GM18858 (cell line): ENCODE results near the gene SLC19A3.
A peak's percentile ranks its signal among the peaks of the same experiment; 100 is the strongest.
"Not testable (repeated sequence)": the region's sequence is repeated elsewhere in the genome, so short reads cannot be mapped to it uniquely, and the experiment has no call there.

Experiments
- ATAC-seq: cut with Tn5 transposase; IDR thresholded peaks from one replicate; pipeline ENCODE4 v1.9.1; 2021; ENCODE audit not compliant: unreplicated experiment

SLC19A3 gene

DNA sequence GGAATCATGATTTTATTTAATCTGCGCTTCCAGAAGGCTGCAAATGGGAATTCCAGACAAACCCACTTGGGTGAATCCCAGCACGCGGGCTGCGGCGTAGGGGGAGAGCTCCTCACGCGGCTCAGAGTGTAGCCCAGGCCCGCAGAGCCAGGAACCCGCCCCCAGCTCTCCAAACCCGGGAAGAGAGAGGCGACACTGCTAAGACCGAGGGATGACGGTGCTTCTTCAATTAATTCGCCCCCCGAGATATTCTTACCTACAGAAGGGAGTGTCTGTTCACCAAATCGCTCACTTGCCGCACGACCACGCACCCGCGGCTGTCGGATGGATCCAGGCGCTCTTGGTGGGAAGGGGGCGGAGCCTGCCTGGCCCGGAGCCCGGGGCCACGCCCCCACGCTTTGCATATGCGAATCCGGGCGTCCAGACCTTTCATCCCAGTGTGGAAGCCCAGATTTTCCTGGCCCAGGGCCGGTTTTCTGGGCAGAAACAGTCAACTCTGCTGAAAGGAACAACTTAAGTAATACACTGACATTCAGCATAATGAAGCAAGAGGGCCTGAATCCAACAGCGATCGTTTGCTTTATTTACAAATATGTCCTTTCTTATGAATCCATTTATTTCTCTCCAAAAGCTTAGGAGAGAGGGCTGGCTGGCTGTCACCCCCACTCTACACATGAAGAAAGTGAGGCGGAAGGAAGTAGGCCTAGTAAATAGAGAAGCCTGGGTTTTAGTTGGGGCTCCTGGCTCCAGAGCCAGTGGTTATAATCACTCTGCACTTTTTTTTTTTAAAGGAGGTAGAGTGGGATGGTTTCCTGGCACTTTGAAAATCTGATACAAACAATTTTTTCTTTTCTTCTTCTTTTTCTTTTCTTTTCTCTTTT is at the start of gene SLC19A3:
Gene SLC19A3, minus strand, starts transcription at position 342 of the 881 bp plus-strand sequence. CDS start 15,710 bp downstream, outside the sequence.
- ATAC-seq, result no peak

- peak; percentile 99 for ATAC-seq
Observed at GRCh38 chr2:227766373-227766883, 48.6 kb upstream of the SLC19A3 start.

- ATAC-seq, result no peak
Observed at GRCh38 chr2:227765788-227766372, 48.1 kb upstream of the SLC19A3 start.

DNA sequence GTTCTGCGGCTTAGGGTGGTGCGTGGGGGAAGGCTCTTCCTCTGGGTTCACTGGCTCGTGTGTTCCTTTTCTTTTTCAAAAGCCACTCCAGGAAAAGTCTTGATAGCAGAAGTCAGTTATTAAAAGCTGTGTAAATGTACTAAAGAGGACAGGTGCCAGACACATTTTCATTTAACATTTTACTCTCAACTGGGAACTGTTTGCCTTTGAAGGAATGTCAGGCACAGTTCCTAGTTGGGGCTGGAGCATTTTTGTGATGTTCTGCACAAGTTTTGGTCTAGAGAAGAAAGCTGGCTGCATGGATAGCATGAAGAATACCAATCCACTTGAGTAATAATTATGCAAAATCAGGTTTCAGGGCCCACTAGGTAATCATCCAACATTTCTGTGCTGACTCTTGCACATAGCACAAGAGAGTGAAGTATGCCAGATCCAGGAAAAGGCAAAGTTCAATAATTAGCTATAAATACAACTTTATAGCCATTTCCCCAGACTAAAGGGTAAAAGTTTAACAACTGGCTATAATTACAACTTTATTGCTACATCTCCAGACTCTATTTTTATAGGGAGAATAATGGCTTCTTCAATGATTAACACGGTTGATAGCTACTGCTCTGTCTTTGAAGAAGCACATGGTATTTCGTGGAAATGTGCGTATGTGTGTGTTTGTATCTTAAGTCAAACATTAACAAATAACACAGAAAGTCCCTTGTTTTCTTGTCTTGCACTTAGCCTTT is 44.1 kb upstream of the SLC19A3 start:
- ATAC-seq, result no peak

DNA sequence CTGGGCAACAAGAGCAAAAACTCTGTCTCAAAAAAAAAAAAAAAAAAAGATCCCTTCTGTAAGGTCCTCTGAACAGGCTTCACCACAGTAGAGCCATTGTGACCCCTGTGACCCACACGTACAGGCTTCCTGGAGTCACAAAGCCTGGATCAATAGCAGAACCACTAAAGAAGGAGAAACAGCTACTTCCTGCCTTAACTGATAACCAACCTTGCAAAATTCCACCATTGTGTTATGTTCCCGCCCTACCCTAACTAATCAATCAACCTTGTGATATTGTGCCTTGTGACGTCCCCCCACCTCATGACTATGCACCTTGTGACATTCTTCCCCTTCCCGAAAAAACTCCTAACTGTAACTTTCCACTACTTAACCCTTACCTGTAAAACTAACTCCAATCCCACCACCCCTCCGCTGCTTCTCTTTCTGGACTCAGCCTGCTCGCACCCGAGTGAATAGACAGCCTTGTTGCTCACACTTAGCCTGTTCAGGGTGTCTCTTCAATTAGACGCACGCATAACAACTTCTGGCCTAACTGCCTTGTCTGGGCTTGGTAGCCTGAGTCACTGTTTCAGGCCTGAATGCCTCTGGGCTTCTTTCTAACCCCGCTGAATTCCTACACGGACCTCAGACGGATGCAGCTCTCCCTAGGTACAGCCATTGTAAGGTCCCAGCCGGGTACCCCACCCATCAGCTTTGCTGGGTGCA is 41.7 kb upstream of the SLC19A3 start:
- ATAC-seq, result no peak

- ATAC-seq, result not testable (repeated sequence)
Observed at GRCh38 chr2:227756261-227756660, 38.4 kb upstream of the SLC19A3 start.

DNA sequence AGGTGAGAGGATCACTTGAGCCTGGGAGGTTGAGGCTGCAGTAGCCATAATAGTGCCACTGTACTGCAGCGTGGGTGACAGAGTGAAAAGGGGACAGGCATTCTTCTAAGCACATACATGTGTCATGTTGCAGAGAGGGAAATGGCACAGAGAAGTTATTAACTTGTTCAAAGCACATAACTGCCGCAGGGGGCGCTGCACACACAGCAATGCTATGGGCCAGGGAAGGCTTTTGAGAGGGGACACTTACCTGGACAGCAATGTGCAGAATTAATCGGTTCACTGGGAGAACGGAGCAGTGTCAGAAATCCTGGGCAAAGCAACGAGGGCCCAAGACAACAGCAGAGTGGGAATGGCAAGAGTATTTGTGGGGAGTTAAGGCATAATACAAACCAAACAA is 30.3 kb upstream of the SLC19A3 start:
- ATAC-seq, result no peak

GRCh38 chr2:227745594-227745993 is 27.8 kb upstream of the SLC19A3 start, which contains the start of gene SCYGR8:
Gene SCYGR8 (plus strand): TSS chr2:227745894. CDS start chr2:227745894, 0 bp downstream.
- no peak for ATAC-seq

DNA sequence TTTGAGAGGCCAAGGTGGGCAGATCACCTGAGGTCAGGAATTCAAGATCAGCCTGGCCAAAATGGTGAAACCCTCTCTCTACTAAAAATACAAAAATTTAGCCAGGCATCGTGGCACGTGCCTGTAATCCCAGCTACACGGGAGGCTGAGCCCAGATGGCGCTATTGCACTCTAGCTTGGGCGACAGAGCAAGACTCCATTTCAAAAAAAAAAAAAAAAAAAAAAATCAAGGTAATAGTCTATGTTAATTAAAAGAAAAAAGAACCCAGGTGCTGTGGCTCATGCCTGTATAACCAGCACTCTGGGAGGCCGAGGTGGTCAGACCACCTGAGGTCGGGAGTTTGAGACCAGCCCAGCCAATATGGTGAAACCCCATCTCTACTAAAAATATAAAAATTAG is 22.9 kb upstream of the SLC19A3 start:
- not testable (repeated sequence) for ATAC-seq

DNA sequence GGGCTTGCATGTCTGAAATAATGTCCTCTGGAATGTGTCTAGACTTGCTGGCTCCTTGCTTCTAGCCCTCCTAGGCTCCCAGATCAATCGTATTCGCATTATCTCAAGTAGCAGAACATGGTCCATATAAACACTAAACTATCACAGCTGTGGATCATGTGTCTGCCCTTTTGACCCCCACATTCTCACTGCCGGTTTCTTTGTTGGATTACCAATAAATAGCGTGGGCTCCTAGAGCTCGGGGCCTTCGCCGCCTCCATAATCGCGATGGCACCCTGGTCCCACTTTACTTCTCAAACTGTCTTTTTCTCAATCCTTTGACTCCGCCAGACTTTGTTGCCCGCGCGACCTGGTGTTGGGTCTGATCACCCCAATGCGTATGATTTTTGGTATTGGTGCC is 21.5 kb upstream of the SLC19A3 start:
- ATAC-seq, result no peak

DNA sequence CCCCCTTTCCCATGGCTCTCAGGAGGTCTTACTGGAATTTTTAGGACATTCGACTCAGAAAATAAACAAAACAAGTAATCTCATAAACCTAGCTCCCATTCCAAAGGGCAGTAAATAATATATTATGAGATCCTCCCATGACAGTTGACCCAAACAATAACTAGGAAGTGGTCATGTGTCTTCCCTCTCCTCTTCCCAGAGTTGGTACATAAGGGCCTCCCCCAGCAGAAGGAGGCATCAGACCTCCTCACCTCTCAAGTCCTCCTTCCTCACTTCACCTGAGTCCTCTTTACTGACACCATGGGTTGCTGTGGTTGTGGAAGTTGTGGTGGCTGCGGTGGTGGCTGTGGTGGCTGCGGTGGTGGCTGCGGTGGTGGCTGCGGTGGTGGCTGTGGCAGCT is 10.2 kb upstream of the SLC19A3 start, which contains the start of gene SCYGR7:
Gene SCYGR7, plus strand, starts transcription at position 301 of the 400 bp plus-strand sequence. Its CDS starts 0 bp downstream, at position 301.
- ATAC-seq, result no peak

- ATAC-seq, result no peak
Observed at GRCh38 chr2:227724394-227725039, 6.7 kb upstream of the SLC19A3 start, which contains the start of gene SCYGR6. Gene SCYGR6 (minus strand): TSS chr2:227724757. CDS start chr2:227724757, 0 bp downstream.

GRCh38 chr2:227722821-227723220 is 5.0 kb upstream of the SLC19A3 start:
- ATAC-seq, result not testable (repeated sequence)

DNA sequence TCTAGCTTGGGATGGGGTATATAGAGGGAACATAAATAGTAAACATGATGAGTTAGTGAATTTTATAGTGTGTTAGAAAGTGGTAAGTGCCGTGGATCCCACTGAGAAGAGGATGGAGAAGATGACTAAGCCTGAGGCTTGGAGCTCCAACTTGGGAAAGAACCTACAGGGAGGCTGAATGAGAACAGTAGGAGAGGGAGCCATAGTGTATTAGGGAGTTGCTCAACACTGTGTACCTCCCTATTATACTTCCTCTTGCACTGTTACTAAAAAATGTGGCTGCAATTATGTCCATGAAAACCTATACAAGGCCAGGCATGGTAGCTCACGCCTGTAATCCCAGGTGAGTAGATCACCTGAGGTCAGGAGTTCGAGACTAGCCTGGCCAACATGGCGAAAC is 2.9 kb upstream of the SLC19A3 start:
- no peak for ATAC-seq

DNA sequence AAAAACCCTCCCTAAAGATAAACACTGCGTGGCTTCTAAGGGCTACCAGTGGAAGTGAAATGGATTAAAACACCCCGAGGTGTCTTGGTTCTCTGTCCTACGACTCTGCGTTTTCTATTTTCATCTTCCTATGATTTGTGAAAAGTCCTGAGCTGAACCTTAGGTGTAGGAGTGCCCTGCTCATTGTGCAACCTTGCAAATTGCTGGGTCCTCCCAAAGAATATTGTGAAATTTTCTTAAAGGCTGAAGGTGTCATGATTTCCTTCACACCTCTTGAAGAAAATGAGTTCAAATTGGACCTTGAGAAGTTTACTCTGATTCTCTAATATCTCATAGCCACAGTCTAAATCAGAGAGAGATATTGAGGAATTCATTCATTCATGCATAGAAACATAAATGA is 1.8 kb upstream of the SLC19A3 start:
- ATAC-seq, result no peak

DNA sequence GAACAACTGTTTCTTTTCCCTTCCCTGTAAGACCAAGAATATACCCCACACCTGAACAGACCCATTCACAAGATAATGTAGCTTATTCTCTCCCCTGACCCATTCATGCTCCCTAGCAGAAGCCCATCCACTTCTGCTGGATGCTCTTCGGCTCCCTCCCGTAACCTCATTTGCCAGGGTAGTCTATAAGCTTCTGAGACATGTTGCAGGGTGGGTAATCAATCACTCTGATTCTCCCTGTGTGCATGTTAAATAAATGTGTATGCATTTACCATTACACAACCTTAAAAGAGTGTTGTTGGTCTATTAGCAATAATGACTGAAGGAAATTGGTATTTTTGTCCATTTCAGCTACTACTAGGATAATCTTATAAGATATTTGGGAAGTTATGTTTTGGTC is 1.3 kb downstream of the SLC19A3 start:
- ATAC-seq, result no peak

- no peak for ATAC-seq
Observed at GRCh38 chr2:227713291-227713690, 4.5 kb downstream of the SLC19A3 start.

DNA sequence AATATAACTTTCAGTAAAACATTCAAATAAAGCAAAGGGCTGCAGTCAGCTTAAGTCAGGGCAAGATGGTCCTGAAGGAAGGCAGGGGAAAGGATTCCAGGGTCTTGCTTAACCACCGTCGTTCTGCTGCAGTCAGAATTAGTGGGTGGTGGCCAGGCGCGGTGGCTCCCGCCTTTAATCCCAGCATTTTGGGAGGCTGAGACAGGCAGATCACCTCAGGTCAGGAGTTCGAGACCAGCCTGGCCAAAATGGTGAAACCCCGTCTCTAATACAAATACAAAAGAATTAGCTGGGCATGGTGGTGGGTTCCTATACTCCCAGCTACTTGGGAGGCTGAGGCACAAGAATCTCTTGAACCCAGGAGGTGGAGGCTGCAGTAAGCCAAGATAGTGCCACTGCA is 6.8 kb downstream of the SLC19A3 start:
- no peak for ATAC-seq

DNA sequence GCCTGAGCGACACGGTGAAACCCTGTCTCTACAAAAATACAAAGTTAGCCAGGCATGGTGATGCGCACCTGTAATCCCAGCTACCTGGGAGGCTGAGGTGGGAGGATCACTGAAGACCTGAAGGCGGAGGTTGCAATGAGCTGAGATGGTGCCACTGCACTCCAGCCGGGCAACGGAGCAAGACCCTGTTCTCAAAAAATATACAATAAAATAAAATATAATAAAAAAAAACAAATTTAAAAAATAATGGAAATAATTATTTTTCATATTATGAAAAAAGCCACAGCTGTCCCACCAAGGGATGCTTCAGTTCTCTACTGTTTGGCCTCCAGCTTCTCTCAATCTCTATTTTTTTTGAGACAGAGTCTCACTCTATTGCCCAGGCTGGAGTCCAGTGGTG is 10.4 kb downstream of the SLC19A3 start:
- ATAC-seq, result no peak

DNA sequence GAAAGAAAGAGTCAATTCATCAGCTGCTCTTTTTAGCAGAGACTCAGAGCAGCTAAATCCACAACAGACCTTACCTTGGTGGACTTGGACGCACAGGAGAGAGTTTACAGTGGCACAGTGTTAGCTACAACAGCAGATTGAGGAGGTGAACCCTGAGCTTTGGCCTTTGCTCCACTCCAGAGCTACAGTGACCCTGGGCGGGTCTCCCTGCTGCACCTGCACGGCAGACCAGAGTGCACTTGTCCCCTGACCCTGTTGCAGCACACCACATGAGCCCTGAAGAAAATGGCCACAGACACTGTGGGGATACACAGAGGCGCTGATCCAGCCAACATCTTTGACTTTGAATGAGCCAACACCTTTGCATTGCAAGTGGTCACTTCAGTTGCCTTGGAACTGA is 11.0 kb downstream of the SLC19A3 start:
- no peak for ATAC-seq
